Activated T-cell treated with anti-CD3 and anti-CD28 coated beads for 1 hour (primary cell): ENCODE measurements around the gene MYB.
A peak's percentile ranks its signal among the peaks of the same experiment; 100 is the strongest.
"Not testable (repeated sequence)": the region's sequence is repeated elsewhere in the genome, so short reads cannot be mapped to it uniquely, and the experiment has no call there.

Experiments used
- DNase-seq: peaks from one replicate; pipeline ENCODE4 v3.0.0-alpha.2; 2020; ENCODE audit warnings: low read depth

Gene MYB

DNA sequence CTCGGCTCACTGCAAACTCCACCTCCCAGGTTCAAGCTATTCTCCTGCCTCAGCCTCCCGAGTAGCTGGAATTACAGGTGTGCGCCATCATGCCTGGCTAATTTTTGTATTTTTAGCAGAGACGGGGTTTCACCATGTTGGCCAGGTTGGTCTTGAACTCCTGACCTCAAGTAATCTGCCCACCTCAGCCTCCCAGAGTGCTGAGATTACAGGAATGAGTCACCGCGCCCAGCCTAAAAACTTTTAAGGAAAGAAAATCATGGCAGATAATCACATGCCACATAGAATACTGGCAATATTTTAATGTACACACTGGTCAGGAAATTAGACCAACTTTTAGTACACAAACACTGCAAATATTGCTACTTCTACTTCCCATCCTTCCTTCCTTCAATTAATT lies 16.7 kb upstream of the MYB start:
- not testable (repeated sequence) for DNase-seq

DNA sequence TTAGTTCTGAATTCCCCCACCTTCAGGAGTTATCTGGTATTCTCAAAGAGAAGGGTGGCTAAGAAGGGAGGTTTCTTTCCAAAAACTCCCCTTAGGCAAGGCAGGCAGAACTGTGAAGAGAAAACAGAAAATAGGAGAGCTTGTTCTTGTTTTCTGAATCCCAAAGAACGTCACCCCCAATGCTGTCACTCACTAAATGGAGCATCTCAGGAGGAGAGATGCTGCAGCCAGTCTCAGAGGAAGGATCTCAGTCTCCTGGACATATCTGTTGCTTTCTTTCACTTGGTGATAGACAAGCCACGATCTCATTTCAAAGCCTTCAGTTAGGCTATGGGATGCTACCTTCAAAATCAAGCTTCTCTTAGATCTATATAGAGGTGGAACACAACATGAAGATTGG lies 16.1 kb upstream of the MYB start:
- DNase-seq: no peak

DNA sequence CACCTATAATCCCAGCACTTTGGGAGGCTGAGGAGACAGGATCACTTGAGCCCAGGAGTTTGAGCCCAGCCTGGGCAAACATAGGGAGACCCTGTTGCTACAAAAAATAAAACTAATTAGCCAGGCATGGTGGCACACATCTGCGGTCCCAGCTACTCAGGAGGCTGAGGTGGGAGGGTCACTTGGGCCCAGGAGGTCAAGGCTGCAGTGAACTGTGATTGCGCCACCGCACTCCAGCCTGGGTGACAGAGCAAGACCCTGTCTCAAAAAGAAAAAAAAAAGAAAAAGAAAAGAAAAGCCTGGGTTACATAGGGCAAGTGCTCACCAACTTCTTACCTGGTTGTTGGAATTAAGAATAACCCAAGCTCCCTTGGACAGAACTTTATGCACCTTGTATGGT lies 14.6 kb upstream of the MYB start:
- no peak for DNase-seq

DNA sequence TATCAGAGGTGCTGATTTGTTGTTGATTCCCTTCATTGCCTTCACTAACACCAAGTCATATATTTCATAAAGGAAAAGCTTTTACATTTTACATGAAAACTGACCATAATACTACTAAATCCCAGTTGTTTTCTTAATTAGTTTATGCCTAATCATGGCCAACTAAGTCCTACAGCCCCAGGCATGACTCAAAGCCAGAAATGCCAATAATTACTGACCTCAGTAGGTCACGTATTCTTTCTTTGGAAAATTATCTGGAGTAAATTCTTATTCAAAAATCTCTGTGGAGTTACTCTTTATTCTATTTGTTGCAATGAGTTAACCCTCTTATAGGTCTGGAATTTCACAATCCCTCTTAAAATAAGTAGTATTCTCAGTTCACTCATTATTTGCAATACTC lies 13.5 kb upstream of the MYB start:
- no peak for DNase-seq

DNA sequence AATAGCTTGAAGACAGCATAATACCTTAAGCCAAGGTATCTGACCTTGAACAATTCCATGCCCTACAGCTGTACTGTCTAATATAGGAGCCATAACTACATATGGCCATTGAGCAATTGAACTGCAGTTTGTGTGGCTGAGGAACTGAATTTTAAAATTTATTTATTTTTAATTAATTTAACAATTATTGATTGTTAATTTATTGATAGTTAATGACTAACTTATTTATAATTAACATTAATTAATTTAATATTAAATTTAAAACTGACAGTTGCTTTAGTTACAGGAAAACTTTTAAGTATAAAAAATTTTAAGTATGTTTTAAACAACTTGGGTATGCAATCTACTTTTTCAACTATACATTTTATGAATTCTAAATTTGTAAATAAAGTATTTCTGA lies 12.3 kb upstream of the MYB start:
- DNase-seq: no peak

DNA sequence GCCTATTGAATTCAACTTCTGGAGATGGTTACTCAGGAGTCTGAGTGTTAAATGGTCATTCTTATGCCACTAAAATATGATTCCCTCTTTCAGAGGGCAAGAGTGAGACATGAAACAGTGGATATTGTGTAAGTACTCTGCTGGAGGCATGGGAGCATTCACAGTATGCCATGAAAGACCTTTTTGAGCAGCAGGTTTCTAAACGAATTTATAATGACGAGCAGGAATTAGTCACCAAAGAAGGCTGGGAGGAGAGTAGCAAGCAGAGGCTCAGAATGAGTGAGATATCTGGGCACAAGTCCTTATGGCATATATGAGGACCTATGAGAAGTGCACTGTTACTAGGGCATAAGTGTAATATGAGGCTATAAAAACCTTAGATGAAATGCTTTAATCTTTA lies 10.9 kb upstream of the MYB start:
- no peak for DNase-seq

DNA sequence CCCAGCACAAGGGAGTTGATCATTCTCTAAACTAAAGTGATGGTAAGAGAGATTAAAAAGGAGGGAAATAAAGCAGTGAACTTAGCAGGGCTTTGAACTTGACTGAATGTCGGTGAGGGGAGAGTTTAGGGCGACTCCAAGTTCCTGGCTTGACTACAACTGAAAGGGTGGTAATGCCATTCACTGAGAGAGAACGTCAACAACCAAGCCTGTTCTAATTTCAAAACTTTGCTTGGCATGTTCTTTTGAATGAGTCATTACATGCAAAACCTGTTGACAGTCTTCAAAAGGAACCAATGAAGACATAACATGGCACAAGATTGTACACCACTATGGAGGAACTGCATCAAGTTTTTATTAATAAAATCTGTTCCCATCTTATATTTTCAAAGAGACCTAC lies 10.3 kb upstream of the MYB start:
- no peak for DNase-seq

DNA sequence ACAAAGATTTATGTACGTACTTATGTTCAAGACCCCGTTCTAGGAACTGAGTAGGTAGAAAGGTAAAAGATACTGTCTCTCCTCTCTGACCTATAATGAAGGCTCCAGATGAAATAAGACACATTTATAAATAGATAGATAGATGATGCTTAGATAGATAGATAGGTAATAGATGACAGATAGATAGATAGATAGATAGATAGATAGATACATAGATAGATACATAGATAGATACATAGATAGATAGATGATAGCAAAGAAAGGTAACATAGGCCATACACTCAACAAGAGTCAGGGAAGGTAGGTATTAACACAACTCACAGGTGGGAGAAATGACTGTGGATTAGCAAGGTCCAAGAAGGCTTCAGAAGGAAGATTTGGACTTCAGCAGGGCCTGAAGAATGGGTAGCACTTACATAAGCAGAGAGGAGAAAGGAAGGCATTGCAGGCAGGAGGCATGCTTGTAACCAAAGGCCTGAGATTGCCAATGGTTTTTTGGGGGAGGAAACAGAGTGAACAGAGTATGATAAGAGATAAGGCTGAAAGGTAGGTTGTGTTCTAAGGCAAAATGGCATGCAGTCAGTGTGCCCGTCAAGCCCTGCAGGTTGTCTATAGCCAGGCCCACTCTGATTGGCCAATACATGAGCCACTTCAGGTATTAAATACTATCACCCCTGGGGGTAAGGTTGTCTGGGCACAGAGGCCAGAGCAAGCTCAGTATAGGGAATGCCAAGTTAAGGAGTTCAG lies 7.7 kb upstream of the MYB start:
- no peak for DNase-seq

DNA sequence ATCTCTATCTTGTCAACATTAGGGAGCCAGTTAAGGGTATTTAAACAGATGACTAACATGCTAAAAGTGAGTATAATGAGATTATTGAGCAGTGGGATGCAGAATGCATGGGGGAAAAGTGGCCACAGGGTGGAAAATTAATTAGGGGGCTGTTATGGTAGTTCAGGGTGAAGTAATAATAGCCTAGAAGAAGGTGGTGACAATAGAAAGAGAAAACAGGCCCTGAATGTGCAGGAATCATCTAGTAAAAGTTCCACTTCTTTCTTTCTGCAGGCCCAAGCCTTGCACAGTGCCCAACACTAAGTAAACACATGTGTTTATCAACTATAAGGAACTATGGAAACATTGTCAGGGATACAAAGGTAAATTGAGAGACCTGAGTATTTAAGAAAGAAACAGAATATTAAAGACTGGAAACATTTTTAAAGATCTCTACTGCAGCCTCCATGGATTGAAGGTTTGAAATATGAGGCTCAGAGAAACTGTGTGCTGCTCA lies 7.1 kb upstream of the MYB start:
- DNase-seq: no peak

DNA sequence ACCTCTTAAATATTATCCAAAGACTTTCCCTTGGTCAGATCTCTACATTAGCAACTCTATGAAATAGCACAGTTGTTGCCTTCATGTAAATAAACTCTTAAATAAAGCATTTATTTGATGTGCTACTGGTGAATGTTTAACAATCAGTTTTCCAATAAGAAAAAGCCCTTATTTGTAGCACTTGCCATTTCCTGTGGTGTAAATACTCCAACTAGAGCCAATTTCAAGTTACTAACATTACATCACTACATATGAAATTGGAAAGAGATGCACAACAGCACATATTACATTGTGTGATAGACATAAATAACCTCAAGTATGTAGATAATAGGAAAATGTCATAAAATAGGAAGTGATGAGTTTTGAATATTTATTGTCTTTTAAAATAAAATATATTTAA lies 5.0 kb upstream of the MYB start:
- DNase-seq: no peak

DNA sequence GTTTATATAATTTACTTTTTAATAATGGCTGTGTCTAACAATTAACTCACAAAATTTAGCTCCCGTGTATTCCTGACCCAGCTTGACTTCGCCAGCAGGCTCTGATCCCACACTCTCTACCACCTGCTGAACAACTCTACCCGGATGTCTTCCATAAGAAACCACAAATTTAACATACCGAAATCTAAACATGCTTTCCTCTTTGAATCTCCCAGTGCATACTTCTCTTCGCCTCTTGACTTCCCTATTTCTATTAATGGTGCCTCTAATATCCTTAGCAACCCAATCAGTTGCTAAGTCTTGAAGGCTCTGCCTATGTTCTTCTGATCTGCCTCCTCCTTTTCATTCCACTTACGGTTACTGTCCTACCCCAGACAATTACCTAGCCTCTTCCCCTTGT lies 4.6 kb upstream of the MYB start:
- DNase-seq: no peak

DNA sequence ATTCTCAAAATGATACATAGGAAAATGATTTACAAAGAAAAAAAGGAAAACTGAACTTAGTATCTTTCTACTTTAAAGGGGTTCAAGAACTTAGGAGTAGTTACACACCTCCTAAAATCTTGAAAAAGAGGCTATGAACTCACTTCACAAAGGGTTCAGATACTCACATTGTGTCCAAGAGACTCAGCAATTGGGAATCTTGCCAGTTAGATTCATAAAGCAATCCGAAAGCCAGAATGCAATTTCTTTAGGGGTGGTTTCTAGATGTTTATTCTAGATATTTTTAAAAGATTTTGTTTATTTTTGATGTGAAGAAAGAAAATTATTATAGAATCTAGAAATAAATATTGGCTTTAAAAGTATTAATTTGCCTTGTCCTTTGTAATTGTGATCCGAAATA lies 1.7 kb upstream of the MYB start:
- no peak for DNase-seq

DNA sequence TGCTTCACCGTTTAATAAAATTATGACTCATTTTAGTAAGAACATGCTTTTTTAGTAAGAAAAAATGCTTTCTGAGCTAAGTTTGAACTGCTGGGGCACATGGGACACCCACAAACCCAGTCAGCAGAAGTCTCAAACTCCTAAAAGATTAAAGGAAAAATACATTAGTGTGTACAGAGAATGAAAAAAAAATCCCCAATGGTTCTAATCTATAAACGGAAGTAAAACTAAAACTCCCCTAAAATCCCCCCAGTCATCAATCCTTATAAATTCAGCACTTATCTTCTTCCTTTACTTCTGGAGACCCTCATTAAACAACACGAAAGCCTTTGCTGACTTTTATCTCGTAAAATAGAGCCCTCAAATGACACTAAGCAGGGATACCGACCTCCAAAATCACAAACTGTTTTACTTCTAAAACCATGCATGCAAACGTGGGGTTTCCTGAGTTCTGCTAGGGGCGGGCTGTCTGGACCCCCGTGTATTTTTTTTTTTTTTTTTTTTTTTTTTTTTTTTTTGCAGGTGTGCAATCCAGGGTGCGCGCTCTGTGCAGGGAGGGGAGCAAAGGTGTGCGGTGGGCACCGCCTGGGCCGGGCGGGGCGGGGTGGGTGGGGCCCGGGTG lies 1.1 kb upstream of the MYB start:
- DNase-seq: peak; percentile 38

DNA sequence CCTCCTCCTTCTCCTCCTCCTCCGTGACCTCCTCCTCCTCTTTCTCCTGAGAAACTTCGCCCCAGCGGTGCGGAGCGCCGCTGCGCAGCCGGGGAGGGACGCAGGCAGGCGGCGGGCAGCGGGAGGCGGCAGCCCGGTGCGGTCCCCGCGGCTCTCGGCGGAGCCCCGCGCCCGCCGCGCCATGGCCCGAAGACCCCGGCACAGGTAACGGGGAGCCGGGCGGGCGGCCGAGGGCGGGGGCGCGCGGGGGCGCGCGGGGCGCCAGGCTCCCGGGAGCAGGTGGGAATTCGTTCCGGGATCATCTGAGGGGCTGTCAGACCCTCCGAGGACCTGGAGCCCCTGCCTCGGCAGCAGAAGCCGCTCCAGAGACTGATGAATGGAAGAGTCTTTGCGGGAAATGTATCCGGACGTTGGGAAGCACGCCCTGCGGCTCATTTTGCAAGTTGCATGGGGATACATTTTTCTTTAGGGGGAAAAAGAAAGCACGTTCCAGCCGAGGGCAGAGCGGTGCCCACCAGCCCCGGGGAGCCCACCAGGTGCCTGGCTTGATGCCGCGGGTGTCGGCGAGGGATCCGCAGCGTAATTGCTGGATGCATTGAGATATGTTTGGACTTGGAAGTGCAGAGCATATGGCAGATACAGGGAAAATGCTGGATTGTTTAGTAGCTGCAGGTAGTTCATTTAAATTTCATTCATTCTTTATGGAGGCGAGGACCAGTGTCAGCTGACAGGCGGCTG lies 394 bp downstream of the MYB start:
- DNase-seq: no peak

DNA sequence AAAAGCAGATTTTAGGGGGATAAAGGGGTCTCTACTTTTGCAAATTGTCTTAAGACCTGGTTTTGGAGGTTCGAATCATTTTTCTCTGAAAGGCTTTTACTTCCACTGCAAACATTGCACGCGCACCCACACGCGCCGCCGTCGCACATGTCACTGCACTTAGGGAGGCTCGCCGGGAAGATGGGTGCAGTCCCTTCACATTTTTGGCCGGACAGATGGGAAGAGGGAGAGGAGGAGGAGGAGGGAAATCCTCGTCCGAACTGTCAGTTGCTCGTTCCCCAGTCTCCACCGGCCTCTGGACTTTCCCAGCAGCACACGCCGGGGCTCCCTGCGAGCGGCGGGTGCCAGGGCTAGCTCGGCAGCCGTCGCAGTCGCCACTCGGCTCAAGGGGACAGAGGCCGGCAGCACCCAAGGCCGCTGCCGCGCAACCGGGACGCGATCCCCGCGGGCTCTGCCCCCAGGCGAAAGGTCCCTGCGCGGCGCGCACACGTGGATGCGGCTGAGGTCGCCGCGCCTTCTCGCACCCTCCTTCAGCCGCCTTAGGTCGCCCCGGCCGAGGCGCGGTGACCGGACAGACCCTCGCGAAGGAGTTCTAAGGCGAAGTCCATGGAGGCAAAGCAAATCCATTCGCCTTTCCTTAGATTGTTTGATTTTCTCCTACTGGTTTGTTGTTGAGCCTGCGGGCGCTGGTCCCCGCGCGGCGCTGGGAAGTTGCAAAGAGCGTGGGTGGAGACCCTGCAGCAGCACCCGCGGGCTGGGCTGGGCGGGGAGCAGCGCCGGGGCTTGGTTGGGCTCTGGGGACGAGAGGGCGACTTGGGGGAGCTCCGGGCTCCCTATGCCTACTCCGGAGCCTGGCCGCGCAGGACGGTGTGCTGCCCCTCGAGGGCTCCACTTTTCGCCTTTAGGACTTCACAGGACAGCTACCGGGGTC lies 1.2 kb downstream of the MYB start:
- peak; percentile 25 for DNase-seq

DNA sequence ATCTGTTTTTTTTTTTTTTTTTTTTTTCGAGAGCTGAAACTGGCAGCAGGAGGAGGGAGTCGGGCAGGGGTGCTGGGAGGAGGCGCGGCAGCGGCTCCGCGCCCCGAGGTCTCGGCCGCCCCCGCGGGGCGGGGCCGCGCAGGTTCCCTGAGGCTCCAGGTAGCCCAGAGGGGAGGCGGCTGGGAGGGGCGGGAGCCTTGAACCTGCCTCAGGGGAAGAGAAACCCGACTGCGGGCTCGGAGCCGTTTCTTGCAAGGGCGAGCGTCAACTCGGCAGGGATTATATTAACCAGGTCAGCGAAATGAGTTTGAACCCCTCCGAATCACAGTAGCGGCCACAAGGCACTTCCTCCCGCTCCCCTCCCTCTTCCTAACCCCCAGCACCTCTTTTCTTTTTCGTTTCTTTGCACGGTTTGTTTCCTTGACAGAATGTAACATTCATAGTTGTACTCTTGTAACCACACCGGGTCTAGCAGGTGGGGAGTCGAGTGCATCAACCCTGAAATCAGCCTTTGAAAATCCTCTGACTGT lies 2.0 kb downstream of the MYB start:
- peak; percentile 51 for DNase-seq

DNA sequence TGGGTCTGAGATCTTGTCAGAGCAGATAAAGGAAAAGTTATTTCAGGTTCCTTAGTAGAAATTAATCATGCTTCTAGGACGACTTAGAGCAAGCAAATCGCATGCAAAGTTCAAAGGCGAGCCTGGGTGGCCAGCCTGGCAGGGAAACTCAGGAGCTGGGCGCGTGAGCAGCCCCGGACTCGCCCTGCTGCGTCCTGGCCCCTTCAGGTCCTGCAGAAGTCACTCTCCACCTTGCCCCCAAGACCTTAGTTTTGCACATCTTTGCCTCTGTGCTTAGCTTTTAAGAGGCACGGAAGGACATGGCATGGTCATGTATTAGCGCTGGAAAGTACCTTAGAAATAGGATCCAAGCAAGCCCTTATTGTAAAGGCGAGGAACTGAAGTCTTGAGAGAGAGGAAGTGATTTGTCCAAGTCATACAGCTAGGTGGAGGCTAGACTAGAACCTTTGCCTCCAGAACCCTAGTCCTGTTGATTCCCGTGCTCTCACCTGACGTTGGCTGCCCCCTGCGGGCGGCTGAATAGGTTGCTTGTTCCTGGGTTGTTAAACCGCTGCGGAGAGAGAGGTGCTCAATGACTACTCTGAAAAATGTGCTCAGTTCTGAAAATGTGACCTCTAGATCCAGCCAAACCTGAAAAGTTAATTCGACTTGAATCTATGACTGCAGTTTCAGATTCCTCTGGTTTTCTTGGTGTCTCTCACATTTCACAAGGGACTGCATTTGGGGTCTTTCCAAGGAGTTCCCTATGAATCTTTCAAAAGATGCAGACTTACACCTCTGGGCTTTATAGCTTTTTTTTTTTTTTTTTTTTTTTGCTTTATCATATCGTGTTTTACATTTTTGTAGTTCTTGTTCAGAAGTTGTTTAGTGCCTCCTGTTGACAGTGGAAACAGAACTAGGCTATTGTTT lies 2.7 kb downstream of the MYB start:
- peak; percentile 68 for DNase-seq

DNA sequence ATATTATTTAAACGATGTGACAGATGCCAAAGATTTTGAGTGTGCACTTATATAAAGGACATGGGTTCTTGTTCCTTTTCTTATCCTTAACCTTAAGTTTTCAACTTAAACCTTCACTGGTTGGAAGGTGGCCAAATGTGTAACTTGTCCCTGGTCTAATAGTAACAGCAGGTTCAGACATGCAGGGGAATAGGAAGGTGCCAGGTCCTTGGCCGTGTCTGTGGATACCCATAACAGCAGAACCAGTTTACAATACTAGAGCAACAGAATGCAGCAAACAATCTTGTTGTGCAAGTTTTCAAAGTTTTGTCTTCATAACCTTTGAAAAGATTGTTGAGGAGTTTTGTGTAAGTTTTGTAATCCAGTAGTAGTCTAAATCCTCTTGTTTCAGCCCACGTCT lies 4.4 kb downstream of the MYB start:
- no peak for DNase-seq

DNA sequence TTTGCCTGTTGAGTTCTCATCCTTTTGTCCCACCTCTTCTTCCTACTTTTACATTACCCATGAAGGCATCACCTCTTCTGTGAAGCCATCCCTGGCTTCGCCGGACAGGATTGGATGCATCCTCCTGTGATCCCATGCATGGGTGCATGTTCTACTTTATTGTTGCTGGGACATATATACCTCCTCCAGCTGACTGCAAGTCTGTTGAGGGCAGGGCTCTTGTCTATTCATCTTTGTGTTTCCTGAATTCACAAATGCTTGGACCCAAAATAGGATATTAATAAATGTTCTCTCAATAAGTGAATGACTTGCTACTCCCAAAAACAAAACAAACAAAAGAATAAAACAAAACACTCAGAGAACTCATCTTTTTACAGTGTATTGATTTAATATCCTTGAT lies 5.1 kb downstream of the MYB start:
- no peak for DNase-seq

DNA sequence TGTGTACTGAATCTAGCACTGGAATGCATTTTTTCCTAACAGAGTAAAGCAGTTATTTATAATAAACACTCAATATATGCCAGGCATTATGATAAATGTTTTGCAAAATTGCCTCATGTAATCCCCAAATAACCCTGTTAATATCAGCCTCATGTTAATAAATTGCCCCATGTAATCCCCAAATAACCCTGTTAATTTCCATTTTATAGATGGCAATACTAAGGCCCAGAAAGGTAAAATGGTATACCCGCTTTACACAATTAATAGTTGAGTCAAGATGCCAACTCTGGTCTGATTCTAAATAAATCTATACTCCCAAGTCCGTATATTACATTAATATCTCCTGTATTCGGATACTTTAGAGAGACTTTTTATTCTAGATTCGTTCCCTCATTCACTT lies 6.3 kb downstream of the MYB start:
- no peak for DNase-seq

DNA sequence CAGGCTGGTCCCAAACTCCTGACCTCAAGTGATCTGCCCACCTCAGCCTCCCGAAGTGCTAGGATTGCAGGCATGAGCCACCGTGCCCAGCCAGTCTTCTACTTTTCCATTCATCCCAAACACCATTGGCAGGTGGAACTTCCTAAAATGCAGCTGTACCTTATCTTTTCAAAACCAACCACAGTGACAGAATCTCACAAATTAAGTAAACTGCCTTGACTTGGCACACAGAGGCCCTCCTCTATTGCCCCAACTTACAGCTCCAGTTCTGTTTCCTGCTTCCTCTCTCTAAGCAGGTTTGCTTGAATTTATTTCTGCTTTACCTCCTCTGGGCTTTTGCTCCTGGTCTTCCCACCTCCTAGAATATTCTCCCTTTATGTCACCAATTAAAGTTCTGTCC lies 7.6 kb downstream of the MYB start:
- DNase-seq: no peak
